ENCODE results near the gene XCL2.

XCL2 gene

GRCh38 chr1:168509875-168510791 is 33.7 kb downstream of the XCL2 start:
- H3K9me3 ChIP-seq (ENCODE audit: control insufficient read depth, low read length), result no peaks in the 10 kb centered on the region
- H3K27me3 ChIP-seq (replicated peaks; ENCODE audit: control insufficient read depth, insufficient read depth, low read length), result no peaks in the 10 kb centered on the region
- DNase-seq (ENCODE audit: low read depth), result no peak
- H3K9ac ChIP-seq (ENCODE audit: low read length), result no peak overlapping the region
- no peaks in the 10 kb centered on the region for H3K36me3 ChIP-seq (ENCODE audit: control insufficient read depth, insufficient read depth, low read length, severe bottlenecking)
- peaks cover 23% of the 10 kb centered on the region for H3K4me1 ChIP-seq (ENCODE audit: control insufficient read depth, insufficient read depth, low read length)
- no peak overlapping the region for H3K4me3 ChIP-seq (ENCODE audit: low read length)

GRCh38 chr1:168509210-168509609 is 34.6 kb downstream of the XCL2 start:
- Histone ChIP-seq H3K9ac (ENCODE audit: low read length) (no peak overlapping the region), H3K4me3 (ENCODE audit: low read length) (no peak overlapping the region), H3K27me3 (replicated peaks; ENCODE audit: control insufficient read depth, insufficient read depth, low read length) (no peaks in the 10 kb centered on the region), H3K9me3 (ENCODE audit: control insufficient read depth, low read length) (no peaks in the 10 kb centered on the region), H3K36me3 (ENCODE audit: control insufficient read depth, insufficient read depth, low read length, severe bottlenecking) (no peaks in the 10 kb centered on the region), H3K4me1 (ENCODE audit: control insufficient read depth, insufficient read depth, low read length) (peaks cover 32% of the 10 kb centered on the region)
- DNase-seq (ENCODE audit: low read depth), result no peak

GRCh38 chr1:168507828-168508227 is 36.0 kb downstream of the XCL2 start:
- Histone ChIP-seq H3K27me3 (replicated peaks; ENCODE audit: control insufficient read depth, insufficient read depth, low read length) (no peaks in the 10 kb centered on the region), H3K9me3 (ENCODE audit: control insufficient read depth, low read length) (no peaks in the 10 kb centered on the region), H3K4me1 (ENCODE audit: control insufficient read depth, insufficient read depth, low read length) (peaks cover 41% of the 10 kb centered on the region), H3K4me3 (ENCODE audit: low read length) (no peak overlapping the region), H3K9ac (ENCODE audit: low read length) (no peak overlapping the region), H3K36me3 (ENCODE audit: control insufficient read depth, insufficient read depth, low read length, severe bottlenecking) (no peaks in the 10 kb centered on the region)
- no peak for DNase-seq (ENCODE audit: low read depth)

- no peaks in the 10 kb centered on the region for H3K36me3 ChIP-seq (ENCODE audit: control insufficient read depth, insufficient read depth, low read length, severe bottlenecking)
- H3K4me1 ChIP-seq (ENCODE audit: control insufficient read depth, insufficient read depth, low read length), result peaks cover 41% of the 10 kb centered on the region
- no peak for DNase-seq (ENCODE audit: low read depth)
- no peaks in the 10 kb centered on the region for H3K9me3 ChIP-seq (ENCODE audit: control insufficient read depth, low read length)
- no peaks in the 10 kb centered on the region for H3K27me3 ChIP-seq (replicated peaks; ENCODE audit: control insufficient read depth, insufficient read depth, low read length)
- H3K4me3 ChIP-seq (ENCODE audit: low read length), result no peak overlapping the region
- no peak overlapping the region for H3K9ac ChIP-seq (ENCODE audit: low read length)
These were observed 36.6 kb downstream of the XCL2 start for GRCh38 chr1:168507231-168507630.

- no peaks in the 10 kb centered on the region for H3K27me3 ChIP-seq (replicated peaks; ENCODE audit: control insufficient read depth, insufficient read depth, low read length)
- peak; percentile 47 for DNase-seq (ENCODE audit: low read depth)
- H3K4me3 ChIP-seq (ENCODE audit: low read length), result peak overlapping the region; percentile 10
- H3K9ac ChIP-seq (ENCODE audit: low read length), result no peak overlapping the region
- H3K4me1 ChIP-seq (ENCODE audit: control insufficient read depth, insufficient read depth, low read length), result peaks cover 41% of the 10 kb centered on the region
- no peaks in the 10 kb centered on the region for H3K9me3 ChIP-seq (ENCODE audit: control insufficient read depth, low read length)
- H3K36me3 ChIP-seq (ENCODE audit: control insufficient read depth, insufficient read depth, low read length, severe bottlenecking), result no peaks in the 10 kb centered on the region
These were observed 37.5 kb downstream of the XCL2 start for GRCh38 chr1:168506204-168506819.

GRCh38 chr1:168505006-168505405 is 38.8 kb downstream of the XCL2 start:
- no peak for DNase-seq (ENCODE audit: low read depth)
- Histone ChIP-seq H3K9me3 (ENCODE audit: control insufficient read depth, low read length) (no peaks in the 10 kb centered on the region), H3K4me3 (ENCODE audit: low read length) (no peak overlapping the region), H3K27me3 (replicated peaks; ENCODE audit: control insufficient read depth, insufficient read depth, low read length) (no peaks in the 10 kb centered on the region), H3K4me1 (ENCODE audit: control insufficient read depth, insufficient read depth, low read length) (peaks cover 41% of the 10 kb centered on the region), H3K9ac (ENCODE audit: low read length) (no peak overlapping the region), H3K36me3 (ENCODE audit: control insufficient read depth, insufficient read depth, low read length, severe bottlenecking) (no peaks in the 10 kb centered on the region)

GRCh38 chr1:168504064-168504837 is 39.5 kb downstream of the XCL2 start:
- Histone ChIP-seq H3K9ac (ENCODE audit: low read length) (peak overlapping the region; percentile 34), H3K27me3 (replicated peaks; ENCODE audit: control insufficient read depth, insufficient read depth, low read length) (no peaks in the 10 kb centered on the region), H3K4me3 (ENCODE audit: low read length) (peak overlapping the region; percentile 49), H3K36me3 (ENCODE audit: control insufficient read depth, insufficient read depth, low read length, severe bottlenecking) (no peaks in the 10 kb centered on the region), H3K9me3 (ENCODE audit: control insufficient read depth, low read length) (no peaks in the 10 kb centered on the region), H3K4me1 (ENCODE audit: control insufficient read depth, insufficient read depth, low read length) (peaks cover 41% of the 10 kb centered on the region)
- DNase-seq (ENCODE audit: low read depth), result peak; percentile 84

- H3K36me3 ChIP-seq (ENCODE audit: control insufficient read depth, insufficient read depth, low read length, severe bottlenecking), result no peaks in the 10 kb centered on the region
- no peaks in the 10 kb centered on the region for H3K27me3 ChIP-seq (replicated peaks; ENCODE audit: control insufficient read depth, insufficient read depth, low read length)
- no peaks in the 10 kb centered on the region for H3K9me3 ChIP-seq (ENCODE audit: control insufficient read depth, low read length)
- H3K9ac ChIP-seq (ENCODE audit: low read length), result no peak overlapping the region
- DNase-seq (ENCODE audit: low read depth), result no peak
- H3K4me3 ChIP-seq (ENCODE audit: low read length), result no peak overlapping the region
- H3K4me1 ChIP-seq (ENCODE audit: control insufficient read depth, insufficient read depth, low read length), result peaks cover 34% of the 10 kb centered on the region
These were observed 44.1 kb downstream of the XCL2 start for GRCh38 chr1:168499688-168500049.

- Histone ChIP-seq H3K9ac (ENCODE audit: low read length) (no peak overlapping the region), H3K27me3 (replicated peaks; ENCODE audit: control insufficient read depth, insufficient read depth, low read length) (no peaks in the 10 kb centered on the region), H3K4me1 (ENCODE audit: control insufficient read depth, insufficient read depth, low read length) (peaks cover 29% of the 10 kb centered on the region), H3K9me3 (ENCODE audit: control insufficient read depth, low read length) (no peaks in the 10 kb centered on the region), H3K4me3 (ENCODE audit: low read length) (no peak overlapping the region), H3K36me3 (ENCODE audit: control insufficient read depth, insufficient read depth, low read length, severe bottlenecking) (no peaks in the 10 kb centered on the region)
- DNase-seq (ENCODE audit: low read depth), result no peak
These were observed 44.7 kb downstream of the XCL2 start for GRCh38 chr1:168498956-168499687.

- no peaks in the 10 kb centered on the region for H3K36me3 ChIP-seq (ENCODE audit: control insufficient read depth, insufficient read depth, low read length, severe bottlenecking)
- H3K27me3 ChIP-seq (replicated peaks; ENCODE audit: control insufficient read depth, insufficient read depth, low read length), result no peaks in the 10 kb centered on the region
- H3K9me3 ChIP-seq (ENCODE audit: control insufficient read depth, low read length), result no peaks in the 10 kb centered on the region
- H3K4me1 ChIP-seq (ENCODE audit: control insufficient read depth, insufficient read depth, low read length), result peaks cover 21% of the 10 kb centered on the region
- peak overlapping the region; percentile 13 for H3K9ac ChIP-seq (ENCODE audit: low read length)
- H3K4me3 ChIP-seq (ENCODE audit: low read length), result no peak overlapping the region
- DNase-seq (ENCODE audit: low read depth), result peak; percentile 90
These were observed 45.6 kb downstream of the XCL2 start for GRCh38 chr1:168498159-168498631.
